GM19438 (cell line): ENCODE data around the gene OR1M1.
"Not testable (repeated sequence)": the region's sequence is repeated elsewhere in the genome, so short reads cannot be mapped to it uniquely, and the experiment has no call there.

Source experiments
- ATAC-seq: cut with Tn5 transposase; IDR thresholded peaks from one replicate; pipeline ENCODE4 v1.9.1; 2021; ENCODE audit warnings: low read depth; ENCODE audit not compliant: unreplicated experiment

Gene OR1M1

GRCh38 chr19:9086761-9087160, at the start of gene OR1M1:
Gene OR1M1, plus strand, starts transcription at chr19:9087061. Its CDS starts 6,184 bp downstream, at chr19:9093245.
- ATAC-seq, result no peak

- no peak for ATAC-seq
Measured at GRCh38 chr19:9037400-9038062, 49.3 kb upstream of the OR1M1 start.

GRCh38 chr19:9039728-9040127, 47.1 kb upstream of the OR1M1 start:
- no peak for ATAC-seq

- ATAC-seq, result no peak
Measured at GRCh38 chr19:9040131-9040530, 46.7 kb upstream of the OR1M1 start.

GRCh38 chr19:9041023-9041422, 45.8 kb upstream of the OR1M1 start:
- no peak for ATAC-seq

GRCh38 chr19:9043524-9043923, 43.3 kb upstream of the OR1M1 start:
- no peak for ATAC-seq

- no peak for ATAC-seq
Measured at GRCh38 chr19:9044449-9044848, 42.4 kb upstream of the OR1M1 start.

- ATAC-seq, result no peak
Measured at GRCh38 chr19:9046694-9047093, 40.2 kb upstream of the OR1M1 start.

GRCh38 chr19:9052894-9053293, 34.0 kb upstream of the OR1M1 start:
- ATAC-seq, result no peak

- not testable (repeated sequence) for ATAC-seq
Measured at GRCh38 chr19:9053674-9054073, 33.2 kb upstream of the OR1M1 start.

- ATAC-seq, result no peak
Measured at GRCh38 chr19:9054207-9054606, 32.7 kb upstream of the OR1M1 start.

GRCh38 chr19:9054765-9055164, 32.1 kb upstream of the OR1M1 start:
- ATAC-seq, result no peak

GRCh38 chr19:9056131-9056530, 30.7 kb upstream of the OR1M1 start:
- ATAC-seq, result not testable (repeated sequence)

- no peak for ATAC-seq
Measured at GRCh38 chr19:9057505-9058258, 29.2 kb upstream of the OR1M1 start.

- no peak for ATAC-seq
Measured at GRCh38 chr19:9058905-9059667, 27.8 kb upstream of the OR1M1 start.

- ATAC-seq, result no peak
Measured at GRCh38 chr19:9060564-9061340, 26.1 kb upstream of the OR1M1 start.

- no peak for ATAC-seq
Measured at GRCh38 chr19:9061879-9062278, 25.0 kb upstream of the OR1M1 start.

- no peak for ATAC-seq
Measured at GRCh38 chr19:9065457-9066014, 21.3 kb upstream of the OR1M1 start.

GRCh38 chr19:9070066-9070465, 16.8 kb upstream of the OR1M1 start:
- ATAC-seq, result no peak

GRCh38 chr19:9071720-9072119, 15.1 kb upstream of the OR1M1 start:
- ATAC-seq, result not testable (repeated sequence)
